ENCODE measurements around the gene ATP10A. TPM values are rescaled to one million over a fixed set of nuclear protein-coding genes. Genes with fewer than 3 reads are reported as not detected.

Gene ATP10A
- total and polyA plus RNA-seq, 2 of the 8 experiments (the other 6 are each of a cell fraction or from before 2014, with no cell fraction given), result 2.0 to 2.8 TPM

DNA sequence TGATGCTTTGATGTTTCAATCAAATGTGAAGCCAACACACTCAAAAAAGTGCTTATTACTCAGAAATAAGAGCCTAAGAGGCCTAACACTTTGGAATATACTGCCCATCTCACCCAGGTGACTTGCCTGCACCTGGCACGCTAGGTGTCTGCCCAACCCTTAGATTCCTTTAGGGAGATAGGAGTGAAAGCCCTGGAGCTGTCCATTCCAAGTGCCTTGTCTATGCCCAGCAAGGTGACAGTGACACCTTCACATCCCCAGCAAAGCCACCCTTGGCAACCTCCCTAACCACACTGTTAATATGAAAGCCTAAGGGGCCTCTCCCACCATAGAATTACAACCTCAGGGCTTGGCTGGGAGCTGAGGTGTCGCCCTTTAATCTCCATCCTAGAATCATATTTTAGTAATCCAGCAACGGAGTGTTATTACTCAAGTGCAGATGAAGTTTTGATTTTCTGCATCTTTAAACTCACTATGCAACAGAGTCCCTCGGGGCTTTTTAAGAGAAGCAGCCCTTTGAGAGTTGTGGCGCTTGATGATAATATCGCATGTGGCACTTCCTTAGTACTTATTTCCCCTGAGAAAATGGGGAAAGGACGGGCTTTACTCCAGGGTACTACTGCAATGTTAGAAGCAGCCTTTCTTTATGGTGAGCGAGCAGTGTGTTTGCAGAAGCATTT is 24.8 kb downstream of the ATP10A start:
- H3K27ac ChIP-seq (ENCODE audit: low read depth, low read length), result no peak overlapping the region
- WGBS, 2 experiments (ENCODE audit: extremely low coverage in 1 of 2, insufficient coverage in 1 of 2, insufficient read length in 1 of 2, insufficient replicate concordance in 2 of 2, low coverage in 1 of 2, low lambda C conversion rate in 2 of 2, missing lambda C conversion rate in 1 of 2), result 77% methylated on average over 8 of the region's 8 CpGs; no CpG with 5 or more reads in 1 of the 2 experiments
- peaks cover 0 to 4% (median 0%) of the 10 kb centered on the region in 4 experiments; a peak in 1 of 7 replicates for H3K4me1 ChIP-seq (replicated peaks in 1 of 4; ENCODE audit: control insufficient read depth in 3 of 4, insufficient read depth in 4 of 4, low read length in 3 of 4)
- no peaks in the 10 kb centered on the region for H3K23me2 ChIP-seq (ENCODE audit: low read depth, low read length)
- H3K56ac ChIP-seq (replicated peaks; ENCODE audit: insufficient read length, low read depth, low read length), result no peak overlapping the region
- no peaks in the 10 kb centered on the region for H3K9me3 ChIP-seq (ENCODE audit: insufficient read depth in 2 of 2, low read depth in 1 of 2, low read length in 1 of 2)
- H3K4me3 ChIP-seq (ENCODE audit: extremely low read depth in 1 of 4, insufficient read depth in 2 of 4, low read depth in 3 of 4, low read length in 4 of 4), result no peak overlapping the region
- TF ChIP-seq POLR2AphosphoS5 (IDR thresholded peaks at IDR 0.05; ENCODE audit: low read depth, low read length) (no peak), CHD2 (IDR thresholded peaks at IDR 0.05; ENCODE audit: low read length) (no peak), SP2 (IDR thresholded peaks at IDR 0.05; ENCODE audit: low read length) (no peak), GABPA (IDR thresholded peaks at IDR 0.05; ENCODE audit: borderline replicate concordance, insufficient read depth, low read length) (no peak), ASH2L (IDR thresholded peaks at IDR 0.05; ENCODE audit: low read length) (no peak), MAFK (IDR thresholded peaks at IDR 0.05; ENCODE audit: low read depth, low read length) (no peak), POLR2A (IDR thresholded peaks at IDR 0.05; ENCODE audit: control extremely low read depth in 1 of 2, low read depth in 2 of 2, low read length in 2 of 2) (no peak)
- TF ChIP-seq, protein P1, sequence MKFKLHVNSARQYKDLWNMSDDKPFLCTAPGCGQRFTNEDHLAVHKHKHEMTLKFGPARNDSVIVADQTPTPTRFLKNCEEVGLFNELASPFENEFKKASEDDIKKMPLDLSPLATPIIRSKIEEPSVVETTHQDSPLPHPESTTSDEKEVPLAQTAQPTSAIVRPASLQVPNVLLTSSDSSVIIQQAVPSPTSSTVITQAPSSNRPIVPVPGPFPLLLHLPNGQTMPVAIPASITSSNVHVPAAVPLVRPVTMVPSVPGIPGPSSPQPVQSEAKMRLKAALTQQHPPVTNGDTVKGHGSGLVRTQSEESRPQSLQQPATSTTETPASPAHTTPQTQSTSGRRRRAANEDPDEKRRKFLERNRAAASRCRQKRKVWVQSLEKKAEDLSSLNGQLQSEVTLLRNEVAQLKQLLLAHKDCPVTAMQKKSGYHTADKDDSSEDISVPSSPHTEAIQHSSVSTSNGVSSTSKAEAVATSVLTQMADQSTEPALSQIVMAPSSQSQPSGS (IDR thresholded peaks at IDR 0.05; ENCODE audit: low read length), result no peak
- TF ChIP-seq, protein P2, sequence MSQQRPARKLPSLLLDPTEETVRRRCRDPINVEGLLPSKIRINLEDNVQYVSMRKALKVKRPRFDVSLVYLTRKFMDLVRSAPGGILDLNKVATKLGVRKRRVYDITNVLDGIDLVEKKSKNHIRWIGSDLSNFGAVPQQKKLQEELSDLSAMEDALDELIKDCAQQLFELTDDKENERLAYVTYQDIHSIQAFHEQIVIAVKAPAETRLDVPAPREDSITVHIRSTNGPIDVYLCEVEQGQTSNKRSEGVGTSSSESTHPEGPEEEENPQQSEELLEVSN (IDR thresholded peaks at IDR 0.05), result no peak
- H3K4me2 ChIP-seq (ENCODE audit: insufficient read depth in 1 of 2, low read depth in 2 of 2, low read length in 2 of 2), result no peak overlapping the region
- H3K27me3 ChIP-seq (replicated peaks in 1 of 4; ENCODE audit: control insufficient read depth in 3 of 4, extremely low read depth in 1 of 4, insufficient read depth in 3 of 4, low read length in 3 of 4), result no peaks in the 10 kb centered on the region
- POLR2A ChIA-PET (ENCODE audit: partially characterized antibody), result no interaction called here
- DNase-seq (ENCODE audit: low read depth in 1 of 2, low spot score in 2 of 2), result no peak
- no peak overlapping the region for H4K91ac ChIP-seq (replicated peaks; ENCODE audit: insufficient read length, low read length)
- no peak overlapping the region for H3K4ac ChIP-seq (replicated peaks; ENCODE audit: insufficient read length, low read depth, low read length)
- H4K5ac ChIP-seq (ENCODE audit: insufficient read length, low read depth, low read length), result no peak overlapping the region
- H3K14ac ChIP-seq (ENCODE audit: insufficient read length), result no peak overlapping the region
- no peaks in the 10 kb centered on the region for H4K20me1 ChIP-seq (replicated peaks in 1 of 2; ENCODE audit: control insufficient read depth in 1 of 2, insufficient read depth in 2 of 2, low read length in 2 of 2)
- no peak overlapping the region for H2AFZ ChIP-seq (ENCODE audit: low read length)
- no peaks in the 10 kb centered on the region for H3K36me3 ChIP-seq (ENCODE audit: control insufficient read depth in 2 of 4, insufficient read depth in 4 of 4, low read length in 3 of 4)
- no peaks in the 10 kb centered on the region for H3K79me2 ChIP-seq (ENCODE audit: control insufficient read depth in 1 of 2, insufficient read depth in 2 of 2, low read length in 2 of 2)
- H2BK5ac ChIP-seq (ENCODE audit: low read depth, low read length), result no peak overlapping the region
- no peak overlapping the region for H3K9ac ChIP-seq (replicated peaks in 1 of 4; ENCODE audit: extremely low read depth in 1 of 4, low read depth in 3 of 4, low read length in 3 of 4)
- no peaks in the 10 kb centered on the region for H3K79me1 ChIP-seq (ENCODE audit: low read depth, low read length)
- no peak overlapping the region for H2BK12ac ChIP-seq (ENCODE audit: low read depth, low read length)
- H3K23ac ChIP-seq (ENCODE audit: insufficient read length), result no peak overlapping the region
- FAIRE-seq, result no peak
- no peak overlapping the region for H2BK120ac ChIP-seq (replicated peaks; ENCODE audit: low read depth, low read length)
- no peak overlapping the region for H4K8ac ChIP-seq (ENCODE audit: extremely low read depth, insufficient read depth, low read length)
- no peak overlapping the region for H2BK20ac ChIP-seq (ENCODE audit: low read length)
- H3K18ac ChIP-seq (ENCODE audit: extremely low read depth, low read length), result no peak overlapping the region
- CTCF ChIA-PET (ENCODE audit: partially characterized antibody), result no interaction called here
- H2BK15ac ChIP-seq (ENCODE audit: low read length), result no peak overlapping the region
- H2AK5ac ChIP-seq (ENCODE audit: low read depth, low read length), result no peak overlapping the region

Measured in H1 (cell line).